ENCODE data around the gene OR4P4.

Gene OR4P4

DNA sequence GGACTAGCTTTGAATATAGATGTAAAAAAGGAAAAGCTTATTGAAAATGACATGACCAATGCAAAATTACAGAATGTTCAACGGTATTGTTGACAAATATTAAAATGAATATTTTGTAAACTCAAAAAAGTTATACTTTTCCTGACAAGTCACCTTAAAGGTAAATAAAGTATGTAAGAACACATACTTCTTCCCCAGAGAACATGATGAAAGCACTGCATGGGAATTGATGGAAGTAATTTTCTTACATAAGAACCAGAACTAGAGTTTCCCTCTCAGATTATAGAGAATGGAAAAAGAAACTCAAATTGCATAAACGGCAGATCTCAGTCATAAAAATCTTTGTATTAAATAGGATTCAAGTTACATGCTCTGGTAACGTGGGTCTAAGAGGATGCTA, at the start of gene OR4P4:
Gene OR4P4 (plus strand): TSS at position 301 of the 400 bp plus-strand sequence.
- no peak for DNase-seq

DNA sequence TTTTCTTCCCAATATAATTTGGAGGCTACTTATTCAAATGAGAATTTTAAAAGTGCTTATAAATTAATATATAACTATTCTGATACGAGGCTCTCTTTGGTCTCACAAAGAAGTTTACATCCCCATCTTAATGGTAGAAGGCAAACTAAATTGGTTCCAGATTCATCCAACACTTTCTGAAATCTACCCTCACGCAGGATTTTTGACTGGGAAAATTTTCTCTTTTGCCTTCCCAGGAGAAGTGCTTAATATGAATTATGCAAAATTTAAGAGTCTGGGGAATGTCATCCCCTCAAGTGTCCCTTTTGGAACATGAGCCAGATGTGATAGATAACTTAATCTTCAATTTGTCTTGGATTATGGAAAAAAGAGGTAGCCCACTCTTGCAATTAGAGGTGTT, 27.4 kb upstream of the OR4P4 start, which contains the start of gene OR4C11:
Gene OR4C11 (minus strand): TSS at position 101 of the 400 bp plus-strand sequence. CDS start 3,272 bp downstream, outside the sequence.
- no peak for DNase-seq

DNA sequence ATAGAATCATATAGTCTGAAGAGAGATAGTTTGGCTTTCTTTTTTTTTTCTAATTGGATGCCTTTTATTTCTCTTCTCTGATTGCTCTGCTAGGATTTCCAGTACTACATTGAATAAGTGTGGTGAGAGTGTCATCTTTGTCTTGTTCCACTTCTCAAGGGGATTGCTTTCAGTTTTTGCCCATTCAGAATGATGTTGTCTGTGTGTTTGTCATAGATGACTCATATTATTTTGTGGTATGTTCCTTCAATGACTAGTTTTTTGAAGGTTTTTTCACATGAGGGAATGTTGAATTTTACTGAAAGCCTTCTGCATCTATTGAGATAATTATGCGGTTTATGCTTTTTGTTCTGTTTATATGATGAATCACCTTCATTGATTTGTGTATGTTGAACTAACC, 10.4 kb upstream of the OR4P4 start:
- DNase-seq = no peak

DNA sequence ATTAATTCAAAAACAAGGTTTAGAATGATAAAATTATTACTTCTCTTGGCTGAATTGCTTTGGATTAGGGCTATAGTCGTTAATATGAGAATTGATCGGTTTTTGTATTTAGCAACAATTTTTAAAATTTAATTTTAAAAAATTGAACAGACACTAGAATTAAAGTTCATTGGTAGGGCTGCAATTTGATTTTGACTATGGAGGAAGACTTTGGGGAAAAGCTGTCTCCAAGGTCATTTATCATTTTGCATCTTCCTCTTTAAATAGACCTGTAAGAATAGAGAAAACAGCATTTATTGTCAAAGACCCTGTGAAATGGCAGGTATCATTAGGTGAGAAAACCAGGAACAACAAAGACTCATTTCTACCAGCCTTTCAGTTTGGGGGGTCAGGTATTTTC, 13.1 kb downstream of the OR4P4 start, which contains the start of gene OR4S2:
Gene OR4S2 (plus strand): TSS at position 301 of the 400 bp plus-strand sequence. CDS start 2,577 bp downstream, outside the sequence.
- no peak for DNase-seq

DNA sequence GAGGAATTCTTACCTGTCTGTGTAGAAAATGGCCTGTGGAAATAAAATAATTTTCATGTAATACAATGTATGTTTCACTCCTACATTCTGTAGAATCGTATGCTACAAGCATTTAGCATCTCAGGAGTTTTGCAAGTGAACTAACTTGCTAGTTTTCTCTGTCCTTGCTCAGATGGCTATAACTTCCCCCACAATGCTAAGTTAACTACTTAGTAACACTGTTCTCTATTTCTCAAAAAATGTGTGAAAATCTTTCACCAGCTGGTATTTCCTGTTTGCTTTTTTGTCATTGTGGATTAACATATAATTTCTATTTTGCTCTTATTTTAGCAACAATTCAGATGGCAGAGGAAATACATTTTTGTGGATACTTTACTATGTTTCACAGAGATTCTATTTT, 17.6 kb downstream of the OR4P4 start:
- no peak for DNase-seq

DNA sequence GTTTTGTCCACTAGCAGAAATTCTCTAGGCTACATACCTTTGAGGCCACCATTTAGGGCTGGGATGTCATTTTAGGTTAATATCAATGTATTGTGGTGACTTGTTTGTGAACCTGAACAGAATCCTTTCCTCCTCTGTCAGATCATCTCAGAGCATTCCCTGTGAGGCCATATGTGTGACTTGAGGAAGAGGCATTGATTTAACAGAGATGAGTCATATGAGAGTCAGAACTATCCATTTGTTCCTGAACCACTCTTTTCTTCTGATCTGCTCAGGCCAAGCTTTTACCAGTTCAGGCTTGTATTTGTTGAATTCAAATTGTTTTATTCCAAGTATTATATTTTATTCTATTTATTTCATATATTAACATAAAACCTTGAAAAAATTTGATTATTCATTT, 20.2 kb downstream of the OR4P4 start:
- DNase-seq = no peak

DNA sequence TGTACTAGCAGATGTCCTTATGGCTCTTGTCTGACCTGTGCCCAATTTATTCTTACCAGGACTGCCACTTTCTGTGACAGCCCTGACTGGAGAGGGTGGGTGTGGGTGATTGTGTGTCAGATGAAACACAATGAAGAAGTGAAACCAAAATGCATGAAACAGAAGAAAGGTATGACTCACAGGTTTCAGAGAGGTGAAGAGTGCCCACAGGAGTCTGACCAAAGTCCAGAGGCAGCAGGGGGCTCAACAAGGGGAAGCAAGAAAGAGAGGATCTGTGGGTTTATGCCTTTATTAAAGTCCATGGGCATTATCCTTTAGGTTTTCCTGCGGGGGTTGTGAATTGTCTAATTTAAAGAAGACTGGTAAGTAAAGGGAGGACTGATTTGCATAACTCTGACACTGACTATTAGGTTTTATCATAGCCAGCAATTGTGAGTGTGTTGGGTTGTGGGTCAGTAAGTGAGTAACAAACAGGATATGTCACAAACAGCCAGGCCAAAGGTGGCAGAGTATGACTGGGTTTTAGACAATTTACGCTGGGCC, 23.2 kb downstream of the OR4P4 start:
- no peak for DNase-seq

DNA sequence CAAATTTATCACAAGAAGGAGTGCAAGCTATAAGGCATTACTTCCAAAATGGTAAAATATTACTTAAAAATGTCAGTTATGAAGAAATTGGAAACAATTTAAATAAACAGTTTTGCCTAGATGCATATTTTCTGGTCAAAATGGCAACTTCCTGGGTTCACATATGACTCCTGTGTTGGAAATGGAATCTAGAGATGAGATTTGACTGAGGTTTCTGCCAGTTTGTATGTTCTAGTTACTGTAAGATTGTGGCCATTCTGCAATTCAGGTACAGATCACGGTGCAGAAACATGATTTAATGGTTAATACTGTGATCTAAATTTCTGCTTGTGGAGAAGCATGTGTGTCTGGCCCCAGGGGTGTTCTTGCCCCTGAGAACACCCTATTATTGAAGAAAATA, 23.7 kb downstream of the OR4P4 start:
- DNase-seq = no peak

DNA sequence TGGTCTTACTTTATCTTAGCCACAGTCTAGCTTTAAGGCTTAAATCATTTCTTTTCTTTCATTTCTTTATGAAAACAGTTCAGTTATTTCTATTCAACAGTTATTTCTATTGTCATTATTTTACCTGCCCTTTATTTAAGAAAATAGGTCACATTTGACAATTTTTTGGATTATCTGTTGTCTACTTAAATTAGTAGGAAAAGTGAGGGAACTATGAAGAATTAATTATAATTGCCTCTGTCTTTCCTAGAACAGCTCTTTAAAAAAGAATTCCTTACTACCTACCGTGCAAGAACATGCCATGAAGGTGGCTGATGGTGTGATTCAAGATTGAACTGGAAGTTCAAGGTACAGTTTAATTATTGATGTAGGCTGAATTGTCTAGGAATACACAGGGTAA, 27.0 kb downstream of the OR4P4 start, which contains the start of gene OR4C6:
Gene OR4C6 (plus strand): TSS at position 301 of the 400 bp plus-strand sequence. CDS start 2,966 bp downstream, outside the sequence.
- DNase-seq = no peak

DNA sequence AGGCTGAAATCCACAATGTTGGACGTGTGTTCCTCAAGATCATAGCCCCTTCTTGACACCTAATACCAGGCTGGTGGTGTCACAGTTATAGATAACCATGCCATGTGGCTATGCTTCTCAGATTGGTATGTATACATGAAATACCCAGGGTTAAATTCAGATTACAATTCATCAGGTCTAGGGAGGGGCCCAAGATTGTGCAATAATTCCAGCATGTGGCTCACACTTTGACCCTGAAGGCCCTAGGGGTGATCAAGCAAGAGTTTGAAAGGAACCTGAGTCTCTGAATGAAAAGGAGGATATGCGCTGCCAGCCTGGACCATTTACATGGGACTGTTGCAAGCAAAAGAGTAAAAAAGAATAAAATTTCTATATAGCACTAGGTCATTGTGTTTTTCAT, 34.5 kb downstream of the OR4P4 start:
- DNase-seq = no peak

DNA sequence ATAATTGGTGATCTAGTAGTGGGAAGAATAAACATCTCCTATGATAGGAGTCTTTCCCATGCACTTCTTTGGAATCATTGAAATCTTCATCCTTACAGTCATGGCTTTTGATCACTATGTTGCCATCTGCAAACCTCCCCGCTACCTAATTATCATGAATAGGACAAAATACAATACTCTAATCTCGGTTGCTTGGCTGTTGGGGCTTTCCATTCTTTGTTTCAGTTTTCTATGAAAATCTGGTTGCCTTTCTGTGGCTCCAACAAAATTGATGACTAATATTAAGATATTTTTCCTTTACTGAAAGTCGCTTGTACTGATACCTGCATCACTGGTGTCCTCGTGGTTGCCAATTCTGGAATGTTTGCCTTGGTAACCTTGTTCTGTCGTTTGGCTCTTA, 38.9 kb downstream of the OR4P4 start:
- DNase-seq = no peak

All from kidney glomerular epithelial cell (primary cell).